Cortex of kidney (tissue), 1 donor: ENCODE results near the gene BZW2.

Source experiments
- DNase-seq: peaks from one replicate; lab custom pipeline; 2025; lab: John Stamatoyannopoulos, UW

Gene BZW2

GRCh38 chr7:16753102-16753931 lies 107.3 kb downstream of the BZW2 start, which contains the start of gene TSPAN13:
TSS of gene TSPAN13 (plus strand) at chr7:16753755. CDS start at chr7:16753968, 213 bp downstream.
- DNase-seq, result peak; percentile 26

- DNase-seq, result no peak
Observed at GRCh38 chr7:16753932-16754855, 108.2 kb downstream of the BZW2 start.

DNA sequence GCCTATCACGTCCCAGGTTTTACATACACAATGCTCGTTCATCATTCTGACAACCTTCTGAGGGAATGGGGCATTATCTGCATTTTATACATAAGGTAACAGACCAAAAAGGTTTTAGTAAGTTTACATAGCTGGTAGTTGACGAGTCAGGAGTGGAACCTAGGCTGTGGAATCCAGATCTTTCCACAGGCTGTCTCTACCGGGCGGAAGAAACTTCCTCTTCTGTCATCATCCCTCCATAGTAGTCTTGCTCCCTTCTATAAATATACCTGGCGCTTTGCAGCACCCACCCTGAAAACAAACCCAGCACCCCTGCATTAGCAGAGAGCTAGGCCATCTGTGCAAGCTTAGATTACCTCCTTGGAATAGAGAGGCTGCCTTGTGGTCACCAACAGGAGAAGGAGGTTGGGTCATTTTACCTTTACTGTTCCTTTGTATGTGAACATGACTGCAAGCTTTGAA lies 108.9 kb downstream of the BZW2 start:
- DNase-seq, result no peak

- DNase-seq, result no peak
Observed at GRCh38 chr7:16755397-16755796, 109.4 kb downstream of the BZW2 start.
